DND-41 (cell line): ENCODE measurements around the gene METRN.
A peak's percentile ranks its signal among the peaks of the same experiment; 100 is the strongest.

ENCODE experiments used
- EZH2 ChIP-seq: IDR thresholded peaks from 3 replicates; pipeline ENCODE4 v1.6.1; 2012; ENCODE audit warnings: borderline replicate concordance, low read depth, mild to moderate bottlenecking, moderate library complexity, low read length, inconsistent platforms; ENCODE audit not compliant: severe bottlenecking
- TF ChIP-seq, protein P1 (sequence below): IDR thresholded peaks from 2 replicates; pipeline ENCODE4 v1.5.1; 2012; ENCODE audit warnings: borderline replicate concordance, low read length, moderate library complexity, mild to moderate bottlenecking; ENCODE audit not compliant: poor library complexity, severe bottlenecking; ENCODE audit errors: extremely low read depth

DNA sequence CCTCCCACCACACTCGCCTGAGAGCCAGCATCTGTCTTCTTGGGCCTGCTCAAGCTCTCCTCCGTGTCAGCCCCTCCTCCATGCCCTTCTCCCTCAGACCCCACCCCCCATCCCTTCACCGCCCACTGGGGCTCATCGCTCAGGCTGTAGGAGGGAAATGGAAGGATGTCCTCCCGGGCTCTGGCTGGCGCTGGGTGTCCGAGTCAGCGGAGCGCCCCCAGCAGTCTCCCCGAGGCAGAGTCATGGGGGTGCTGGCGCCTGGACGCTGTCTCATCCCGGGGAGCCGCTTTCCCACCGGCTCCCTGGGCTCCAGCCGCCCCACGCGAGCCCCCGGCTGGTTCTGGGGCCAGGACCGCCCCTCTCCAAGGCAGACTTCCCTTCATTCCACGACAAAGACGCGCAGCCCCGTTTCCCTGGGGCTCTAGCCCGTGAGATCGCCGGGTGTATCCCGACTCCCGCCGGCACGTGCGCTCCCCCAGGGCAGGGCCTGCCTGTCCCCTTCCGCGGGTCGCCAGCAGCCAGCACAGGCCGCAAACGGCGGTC, 5.6 kb downstream of the METRN start:
- TF ChIP-seq, protein P1, sequence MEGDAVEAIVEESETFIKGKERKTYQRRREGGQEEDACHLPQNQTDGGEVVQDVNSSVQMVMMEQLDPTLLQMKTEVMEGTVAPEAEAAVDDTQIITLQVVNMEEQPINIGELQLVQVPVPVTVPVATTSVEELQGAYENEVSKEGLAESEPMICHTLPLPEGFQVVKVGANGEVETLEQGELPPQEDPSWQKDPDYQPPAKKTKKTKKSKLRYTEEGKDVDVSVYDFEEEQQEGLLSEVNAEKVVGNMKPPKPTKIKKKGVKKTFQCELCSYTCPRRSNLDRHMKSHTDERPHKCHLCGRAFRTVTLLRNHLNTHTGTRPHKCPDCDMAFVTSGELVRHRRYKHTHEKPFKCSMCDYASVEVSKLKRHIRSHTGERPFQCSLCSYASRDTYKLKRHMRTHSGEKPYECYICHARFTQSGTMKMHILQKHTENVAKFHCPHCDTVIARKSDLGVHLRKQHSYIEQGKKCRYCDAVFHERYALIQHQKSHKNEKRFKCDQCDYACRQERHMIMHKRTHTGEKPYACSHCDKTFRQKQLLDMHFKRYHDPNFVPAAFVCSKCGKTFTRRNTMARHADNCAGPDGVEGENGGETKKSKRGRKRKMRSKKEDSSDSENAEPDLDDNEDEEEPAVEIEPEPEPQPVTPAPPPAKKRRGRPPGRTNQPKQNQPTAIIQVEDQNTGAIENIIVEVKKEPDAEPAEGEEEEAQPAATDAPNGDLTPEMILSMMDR = peak; percentile 21
- TF ChIP-seq EZH2 = no peak
